OCI-LY1 (cell line): Measurements from ENCODE around the gene CRYM.

Experiments
- H2AFZ ChIP-seq: fragments of 200-600 bp; sonication (generic), shearing (Covaris generic); 2 replicates; pipeline ENCODE4 v1.6.0; 2014; ENCODE audit warnings: antibody characterized with exemption, mild to moderate bottlenecking, low read length
- H3F3A ChIP-seq: fragments of 200-600 bp; sonication (generic), shearing (Covaris generic); 2 replicates; pipeline ENCODE4 v1.6.0; 2014; ENCODE audit warnings: mild to moderate bottlenecking, antibody characterized with exemption, low read length, moderate library complexity; ENCODE audit not compliant: insufficient read depth
- H3K27ac ChIP-seq: fragments of 200-600 bp; sonication (generic); 2 replicates; pipeline ENCODE4 v1.5.1; 2014; ENCODE audit warnings: low read length, mixed run types, mild to moderate bottlenecking, low read depth; ENCODE audit not compliant: poor library complexity, severe bottlenecking
- H3K27me3 ChIP-seq: fragments of 200-600 bp; sonication (generic); 2 replicates; pipeline ENCODE4 v1.6.0; 2014; ENCODE audit warnings: antibody characterized with exemption, mild to moderate bottlenecking, low read length, moderate library complexity; ENCODE audit not compliant: insufficient read depth
- H3K36me3 ChIP-seq: fragments of 200-600 bp; sonication (generic); 2 replicates; pipeline ENCODE4 v1.6.1; 2014; ENCODE audit warnings: mild to moderate bottlenecking, antibody characterized with exemption, low read length, moderate library complexity, mixed read lengths; ENCODE audit not compliant: insufficient read depth
- H3K4me1 ChIP-seq: fragments of 200-600 bp; sonication (generic); 2 replicates; pipeline ENCODE4 v1.5.1; 2014; ENCODE audit warnings: mild to moderate bottlenecking, low read length, moderate library complexity; ENCODE audit not compliant: insufficient read depth, severe bottlenecking
- H3K4me2 ChIP-seq: fragments of 200-600 bp; sonication (generic), shearing (Covaris generic); 2 replicates; pipeline ENCODE4 v1.6.1; 2014; ENCODE audit warnings: low read length
- H3K4me3 ChIP-seq: fragments of 200-600 bp; sonication (generic); 2 replicates; pipeline ENCODE4 v1.5.1; 2014; ENCODE audit warnings: low read length, low read depth, mild to moderate bottlenecking, mixed read lengths; ENCODE audit not compliant: poor library complexity, severe bottlenecking
- H3K79me2 ChIP-seq: fragments of 200-600 bp; shearing (Covaris generic); 2 replicates; pipeline ENCODE4 v1.6.1; 2016; ENCODE audit warnings: mixed run types, low read length, mixed read lengths; ENCODE audit not compliant: insufficient read depth
- H3K9ac ChIP-seq: fragments of 200-600 bp; sonication (generic), shearing (Covaris generic); 2 replicates; pipeline ENCODE4 v1.6.1; 2014; ENCODE audit warnings: mild to moderate bottlenecking, low read length, mixed read lengths
- H3K9me2 ChIP-seq: fragments of 200-600 bp; sonication (generic), shearing (Covaris generic); 2 replicates; pipeline ENCODE4 v1.6.1; 2014; ENCODE audit warnings: low read depth, mild to moderate bottlenecking, low read length, mixed read lengths
- H3K9me3 ChIP-seq: fragments of 200-600 bp; shearing (Covaris generic); 2 replicates; pipeline ENCODE4 v1.6.1; 2014; ENCODE audit warnings: low read length, mixed read lengths
- H4K20me1 ChIP-seq: fragments of 200-600 bp; sonication (generic), shearing (Covaris generic); 2 replicates; pipeline ENCODE4 v1.6.0; 2016; ENCODE audit warnings: mild to moderate bottlenecking, low read length; ENCODE audit not compliant: insufficient read depth
- EZH2 ChIP-seq: fragments of 200-600 bp; sonication (generic), shearing (Covaris generic); IDR thresholded peaks from 2 replicates; pipeline ENCODE4 v1.8.0; 2017; ENCODE audit warnings: borderline replicate concordance, mixed run types, mild to moderate bottlenecking, antibody characterized with exemption, low read length, moderate library complexity, mixed read lengths
- TF ChIP-seq, protein P1 (sequence below): fragments of 200-600 bp; sonication (generic), shearing (Covaris generic); IDR thresholded peaks from 2 replicates; pipeline ENCODE4 v1.5.1; 2017; ENCODE audit warnings: mild to moderate bottlenecking, antibody characterized with exemption, low read length, moderate library complexity, mixed read lengths

The CRYM gene

DNA sequence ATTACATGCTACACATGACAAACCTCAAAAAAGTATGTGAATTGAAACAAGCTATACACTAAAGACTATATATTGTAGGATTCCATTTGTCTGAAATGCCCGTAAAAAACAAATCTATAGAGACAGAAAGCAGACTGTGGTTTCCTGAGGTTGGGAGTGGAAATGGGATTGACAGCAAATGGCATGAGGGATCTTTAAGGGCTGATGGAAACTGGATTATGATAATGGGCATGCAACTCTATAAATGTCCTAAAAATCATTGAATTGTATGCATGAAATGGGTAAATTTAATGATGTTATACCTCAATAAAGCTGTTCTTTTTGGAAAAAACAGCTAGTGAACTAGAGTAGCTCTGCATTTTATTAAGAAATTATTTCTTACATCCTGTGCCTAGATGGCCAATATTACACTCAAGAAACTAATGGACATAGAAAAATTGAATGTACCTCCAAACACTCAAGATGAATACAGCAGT is 45.0 kb downstream of the CRYM start:
- Histone ChIP-seq H4K20me1 (no peaks in the 10 kb centered on the region), H3K9me3 (no peaks in the 10 kb centered on the region), H3K36me3 (no peaks in the 10 kb centered on the region), H3K27ac (no peak overlapping the region), H3K4me1 (no peaks in the 10 kb centered on the region), H3K9me2 (no peaks in the 10 kb centered on the region), H3K4me2 (no peak overlapping the region), H3K27me3 (no peaks in the 10 kb centered on the region), H2AFZ (no peak overlapping the region), H3K9ac (no peak overlapping the region), H3K79me2 (no peaks in the 10 kb centered on the region), H3K4me3 (no peak overlapping the region), H3F3A (no peaks in the 10 kb centered on the region)
- TF ChIP-seq, protein P1, sequence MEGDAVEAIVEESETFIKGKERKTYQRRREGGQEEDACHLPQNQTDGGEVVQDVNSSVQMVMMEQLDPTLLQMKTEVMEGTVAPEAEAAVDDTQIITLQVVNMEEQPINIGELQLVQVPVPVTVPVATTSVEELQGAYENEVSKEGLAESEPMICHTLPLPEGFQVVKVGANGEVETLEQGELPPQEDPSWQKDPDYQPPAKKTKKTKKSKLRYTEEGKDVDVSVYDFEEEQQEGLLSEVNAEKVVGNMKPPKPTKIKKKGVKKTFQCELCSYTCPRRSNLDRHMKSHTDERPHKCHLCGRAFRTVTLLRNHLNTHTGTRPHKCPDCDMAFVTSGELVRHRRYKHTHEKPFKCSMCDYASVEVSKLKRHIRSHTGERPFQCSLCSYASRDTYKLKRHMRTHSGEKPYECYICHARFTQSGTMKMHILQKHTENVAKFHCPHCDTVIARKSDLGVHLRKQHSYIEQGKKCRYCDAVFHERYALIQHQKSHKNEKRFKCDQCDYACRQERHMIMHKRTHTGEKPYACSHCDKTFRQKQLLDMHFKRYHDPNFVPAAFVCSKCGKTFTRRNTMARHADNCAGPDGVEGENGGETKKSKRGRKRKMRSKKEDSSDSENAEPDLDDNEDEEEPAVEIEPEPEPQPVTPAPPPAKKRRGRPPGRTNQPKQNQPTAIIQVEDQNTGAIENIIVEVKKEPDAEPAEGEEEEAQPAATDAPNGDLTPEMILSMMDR = no peak
- TF ChIP-seq EZH2 = no peak

DNA sequence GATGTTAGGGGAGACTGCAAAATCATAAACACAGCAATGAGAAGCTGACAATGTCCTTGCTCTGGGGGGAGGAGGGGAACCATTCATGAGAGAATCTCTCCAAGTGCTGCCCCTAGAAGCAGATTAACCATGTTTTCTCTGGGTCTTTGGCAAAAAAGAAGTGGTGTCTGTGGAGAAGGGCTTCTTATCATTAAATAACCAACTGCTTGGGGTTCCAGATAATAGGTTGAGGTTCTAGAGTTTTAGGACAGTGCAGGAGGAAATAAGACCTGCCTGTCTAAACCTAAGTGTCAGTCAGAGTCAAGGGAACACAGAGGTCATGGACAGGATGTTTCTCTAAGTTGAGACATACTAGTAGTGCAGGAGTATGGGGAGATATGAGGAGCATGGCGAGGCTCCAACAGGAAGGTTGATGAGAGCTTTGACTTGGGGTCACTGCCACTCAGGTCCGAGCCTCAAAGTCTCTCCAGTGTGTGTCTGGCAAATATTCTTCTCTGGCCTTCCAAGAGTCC is 49.7 kb downstream of the CRYM start:
- Histone ChIP-seq H2AFZ (no peak overlapping the region), H3K4me3 (no peak overlapping the region), H3K79me2 (no peaks in the 10 kb centered on the region), H3K4me1 (no peaks in the 10 kb centered on the region), H3K36me3 (no peaks in the 10 kb centered on the region), H3K4me2 (no peak overlapping the region), H3K27me3 (no peaks in the 10 kb centered on the region), H3K27ac (no peak overlapping the region), H3K9me3 (no peaks in the 10 kb centered on the region), H3K9ac (no peak overlapping the region), H3K9me2 (no peaks in the 10 kb centered on the region), H3F3A (no peaks in the 10 kb centered on the region), H4K20me1 (no peaks in the 10 kb centered on the region)
- no peak for TF ChIP-seq EZH2
- TF ChIP-seq, protein P1 = no peak

DNA sequence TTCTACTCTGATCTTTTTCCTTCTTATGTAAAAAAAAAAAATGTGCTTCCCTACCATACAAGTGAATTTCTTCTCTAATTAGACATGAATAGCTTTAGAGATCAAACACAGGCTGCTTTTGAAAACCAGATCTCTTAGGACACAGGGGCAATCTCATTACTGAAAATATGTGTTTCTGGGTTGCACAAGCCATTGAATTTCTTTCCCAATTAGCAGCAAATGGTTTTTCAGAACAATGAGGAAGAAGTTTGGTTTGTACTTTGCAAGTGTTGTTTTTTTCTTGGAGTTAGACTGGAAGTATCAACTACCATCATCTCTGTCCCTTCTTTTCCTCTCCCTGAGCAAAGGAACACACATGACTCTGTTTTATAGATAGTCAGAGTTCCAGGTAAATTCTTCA is 50.2 kb downstream of the CRYM start:
- Histone ChIP-seq H3K4me3 (no peak overlapping the region), H3K9me2 (no peaks in the 10 kb centered on the region), H3K9ac (no peak overlapping the region), H3K36me3 (no peaks in the 10 kb centered on the region), H3K27ac (no peak overlapping the region), H3K4me2 (no peak overlapping the region), H3K9me3 (no peaks in the 10 kb centered on the region), H3K4me1 (no peaks in the 10 kb centered on the region), H2AFZ (no peak overlapping the region), H3K79me2 (no peaks in the 10 kb centered on the region), H3F3A (no peaks in the 10 kb centered on the region), H3K27me3 (no peaks in the 10 kb centered on the region), H4K20me1 (no peaks in the 10 kb centered on the region)
- no peak for TF ChIP-seq EZH2
- TF ChIP-seq, protein P1 = no peak
